Neural cell (in vitro differentiated cells): ENCODE measurements around the gene SMIM38. TPM values are rescaled to one million over a fixed set of nuclear protein-coding genes. Genes with fewer than 3 reads are reported as not detected.

Experiments used
- H2AFZ ChIP-seq: fragments of 200-600, 300-800 bp; sonication (generic), shearing (Covaris generic); 2 replicates; pipeline ENCODE4 v1.6.0; 2014; ENCODE audit warnings: low read depth, mild to moderate bottlenecking, antibody characterized with exemption, low read length, moderate library complexity
- H3F3A ChIP-seq: fragments of 200-600 bp; shearing (Covaris generic); 2 replicates; pipeline ENCODE4 v1.6.1; 2016; ENCODE audit warnings: mild to moderate bottlenecking, moderate library complexity, mixed read lengths, antibody characterized with exemption, low read length; ENCODE audit not compliant: insufficient read depth, poor library complexity, severe bottlenecking
- H3K27ac ChIP-seq: fragments of 200-600, 300-800 bp; sonication (generic), shearing (Covaris generic); 2 replicates; pipeline ENCODE4 v1.5.1; 2014; ENCODE audit warnings: mild to moderate bottlenecking, low read length, moderate library complexity
- H3K27me3 ChIP-seq: fragments of 300-800, 200-600 bp; sonication (generic), shearing (Covaris generic); 2 replicates; pipeline ENCODE4 v1.6.0; 2014; ENCODE audit warnings: mild to moderate bottlenecking, low read depth, low read length, moderate library complexity; ENCODE audit not compliant: insufficient read depth
- H3K36me3 ChIP-seq: fragments of 300-800, 200-600 bp; sonication (generic), shearing (Covaris generic); 2 replicates; pipeline ENCODE4 v1.5.1; 2014; ENCODE audit warnings: mild to moderate bottlenecking, antibody characterized with exemption, low read length, moderate library complexity; ENCODE audit not compliant: insufficient read depth
- H3K4me2 ChIP-seq: fragments of 300-800, 200-600 bp; sonication (generic), shearing (Covaris generic); 2 replicates; pipeline ENCODE4 v1.6.0; 2014; ENCODE audit warnings: mild to moderate bottlenecking, low read length
- H3K4me3 ChIP-seq: fragments of 300-800, 200-600 bp; sonication (generic), shearing (Covaris generic); 2 replicates; pipeline ENCODE4 v1.5.1; 2014; ENCODE audit warnings: mild to moderate bottlenecking, low read length, moderate library complexity
- H3K79me2 ChIP-seq: fragments of 200-600 bp; shearing (Covaris generic); replicated peaks from 2 replicates; pipeline ENCODE4 v1.6.0; 2014; ENCODE audit warnings: mild to moderate bottlenecking, low read length, moderate library complexity; ENCODE audit not compliant: insufficient read depth
- H3K9ac ChIP-seq: fragments of 300-800, 200-600 bp; sonication (generic), shearing (Covaris generic); 2 replicates; pipeline ENCODE4 v1.6.1; 2016; ENCODE audit warnings: mild to moderate bottlenecking, low read length, mixed read lengths
- H3K9me2 ChIP-seq: fragments of 200-600 bp; shearing (Covaris generic); 2 replicates; pipeline ENCODE4 v1.6.1; 2016; ENCODE audit warnings: mild to moderate bottlenecking, low read length, mixed read lengths; ENCODE audit not compliant: insufficient read depth
- H3K9me3 ChIP-seq: fragments of 200-600, 300-800 bp; sonication (generic), shearing (Covaris generic); 2 replicates; pipeline ENCODE4 v1.6.1; 2016; ENCODE audit warnings: mild to moderate bottlenecking, mixed run types, low read length, moderate library complexity, mixed read lengths
- H4K20me1 ChIP-seq: fragments of 200-600 bp; shearing (Covaris generic); 2 replicates; pipeline ENCODE4 v1.6.1; 2016; ENCODE audit warnings: mild to moderate bottlenecking, mixed run types; ENCODE audit not compliant: insufficient read depth
- EP300 ChIP-seq: fragments of 450-650 bp; conservative IDR thresholded peaks from 2 replicates; pipeline ENCODE4 v1.6.1; 2014; ENCODE audit warnings: antibody characterized with exemption, mild to moderate bottlenecking, moderate library complexity; ENCODE audit not compliant: poor library complexity, severe bottlenecking
- EZH2 ChIP-seq: fragments of 200-600, 300-800 bp; shearing (Covaris generic), sonication (generic); IDR thresholded peaks from 2 replicates; pipeline ENCODE4 v1.6.1; 2014; ENCODE audit warnings: antibody characterized with exemption, low read length, borderline replicate concordance, mild to moderate bottlenecking; ENCODE audit not compliant: insufficient read depth, poor library complexity, severe bottlenecking
- MXI1 ChIP-seq: fragments of 450-650 bp; conservative IDR thresholded peaks from 2 replicates; pipeline ENCODE4 v1.6.1; 2014; ENCODE audit warnings: antibody characterized with exemption, mild to moderate bottlenecking; ENCODE audit not compliant: poor library complexity, severe bottlenecking
- POLR2AphosphoS5 ChIP-seq: IDR thresholded peaks from 2 replicates; pipeline ENCODE4 v1.6.1; 2012
- RAD21 ChIP-seq: fragments of 450-650 bp; conservative IDR thresholded peaks from 2 replicates; pipeline ENCODE4 v1.6.1; 2014; ENCODE audit warnings: antibody characterized with exemption, mild to moderate bottlenecking, moderate library complexity
- SMC3 ChIP-seq: fragments of 450-650 bp; conservative IDR thresholded peaks from 2 replicates; pipeline ENCODE4 v1.6.1; 2014; ENCODE audit warnings: antibody characterized with exemption, mild to moderate bottlenecking, moderate library complexity; ENCODE audit not compliant: poor library complexity
- TAF1 ChIP-seq: IDR thresholded peaks from 2 replicates; pipeline ENCODE4 v1.6.1; 2012; ENCODE audit warnings: low read depth
- polyA plus RNA-seq: library from polyadenylated mRNA; depleted of rRNA; stranded (reverse); fragments of >200 nt; gene quantifications from 2 replicates; pipeline ENCODE4 v1.2.3, GENCODE V29; 2014
- TF ChIP-seq, protein P1 (sequence below): fragments of 450-650 bp; IDR thresholded peaks from 2 replicates; pipeline ENCODE4 v1.5.1; 2014; ENCODE audit warnings: antibody characterized with exemption, mild to moderate bottlenecking, moderate library complexity; ENCODE audit not compliant: poor library complexity, severe bottlenecking
- TF ChIP-seq, protein P2 (sequence below): IDR thresholded peaks from 2 replicates; pipeline ENCODE4 v1.6.1; 2012; ENCODE audit warnings: borderline replicate concordance

The SMIM38 gene
- polyA plus RNA-seq, 1 donor from 2014 or later: 1.9 TPM

DNA sequence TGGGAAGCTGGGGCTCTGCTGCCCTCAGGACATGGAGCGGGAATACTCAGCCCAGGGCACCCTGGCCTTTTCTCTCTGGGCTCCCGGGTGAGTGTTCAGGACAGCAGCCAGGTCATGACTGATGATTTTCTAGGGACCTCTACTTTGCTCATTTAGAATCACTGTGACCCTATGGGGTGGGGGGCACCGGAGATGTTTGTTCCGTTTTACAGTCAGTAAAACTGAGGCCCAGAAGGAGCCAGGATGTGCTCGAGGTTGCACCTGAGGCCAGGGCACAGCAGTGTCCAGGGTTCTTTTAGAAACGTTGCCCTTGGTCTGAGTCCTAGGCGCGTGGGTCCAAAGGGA lies 48.1 kb downstream of the SMIM38 start:
- H3K4me2 ChIP-seq: no peak overlapping the region
- TF ChIP-seq, protein P1, sequence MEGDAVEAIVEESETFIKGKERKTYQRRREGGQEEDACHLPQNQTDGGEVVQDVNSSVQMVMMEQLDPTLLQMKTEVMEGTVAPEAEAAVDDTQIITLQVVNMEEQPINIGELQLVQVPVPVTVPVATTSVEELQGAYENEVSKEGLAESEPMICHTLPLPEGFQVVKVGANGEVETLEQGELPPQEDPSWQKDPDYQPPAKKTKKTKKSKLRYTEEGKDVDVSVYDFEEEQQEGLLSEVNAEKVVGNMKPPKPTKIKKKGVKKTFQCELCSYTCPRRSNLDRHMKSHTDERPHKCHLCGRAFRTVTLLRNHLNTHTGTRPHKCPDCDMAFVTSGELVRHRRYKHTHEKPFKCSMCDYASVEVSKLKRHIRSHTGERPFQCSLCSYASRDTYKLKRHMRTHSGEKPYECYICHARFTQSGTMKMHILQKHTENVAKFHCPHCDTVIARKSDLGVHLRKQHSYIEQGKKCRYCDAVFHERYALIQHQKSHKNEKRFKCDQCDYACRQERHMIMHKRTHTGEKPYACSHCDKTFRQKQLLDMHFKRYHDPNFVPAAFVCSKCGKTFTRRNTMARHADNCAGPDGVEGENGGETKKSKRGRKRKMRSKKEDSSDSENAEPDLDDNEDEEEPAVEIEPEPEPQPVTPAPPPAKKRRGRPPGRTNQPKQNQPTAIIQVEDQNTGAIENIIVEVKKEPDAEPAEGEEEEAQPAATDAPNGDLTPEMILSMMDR: no peak
- TF ChIP-seq, protein P2, sequence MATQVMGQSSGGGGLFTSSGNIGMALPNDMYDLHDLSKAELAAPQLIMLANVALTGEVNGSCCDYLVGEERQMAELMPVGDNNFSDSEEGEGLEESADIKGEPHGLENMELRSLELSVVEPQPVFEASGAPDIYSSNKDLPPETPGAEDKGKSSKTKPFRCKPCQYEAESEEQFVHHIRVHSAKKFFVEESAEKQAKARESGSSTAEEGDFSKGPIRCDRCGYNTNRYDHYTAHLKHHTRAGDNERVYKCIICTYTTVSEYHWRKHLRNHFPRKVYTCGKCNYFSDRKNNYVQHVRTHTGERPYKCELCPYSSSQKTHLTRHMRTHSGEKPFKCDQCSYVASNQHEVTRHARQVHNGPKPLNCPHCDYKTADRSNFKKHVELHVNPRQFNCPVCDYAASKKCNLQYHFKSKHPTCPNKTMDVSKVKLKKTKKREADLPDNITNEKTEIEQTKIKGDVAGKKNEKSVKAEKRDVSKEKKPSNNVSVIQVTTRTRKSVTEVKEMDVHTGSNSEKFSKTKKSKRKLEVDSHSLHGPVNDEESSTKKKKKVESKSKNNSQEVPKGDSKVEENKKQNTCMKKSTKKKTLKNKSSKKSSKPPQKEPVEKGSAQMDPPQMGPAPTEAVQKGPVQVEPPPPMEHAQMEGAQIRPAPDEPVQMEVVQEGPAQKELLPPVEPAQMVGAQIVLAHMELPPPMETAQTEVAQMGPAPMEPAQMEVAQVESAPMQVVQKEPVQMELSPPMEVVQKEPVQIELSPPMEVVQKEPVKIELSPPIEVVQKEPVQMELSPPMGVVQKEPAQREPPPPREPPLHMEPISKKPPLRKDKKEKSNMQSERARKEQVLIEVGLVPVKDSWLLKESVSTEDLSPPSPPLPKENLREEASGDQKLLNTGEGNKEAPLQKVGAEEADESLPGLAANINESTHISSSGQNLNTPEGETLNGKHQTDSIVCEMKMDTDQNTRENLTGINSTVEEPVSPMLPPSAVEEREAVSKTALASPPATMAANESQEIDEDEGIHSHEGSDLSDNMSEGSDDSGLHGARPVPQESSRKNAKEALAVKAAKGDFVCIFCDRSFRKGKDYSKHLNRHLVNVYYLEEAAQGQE: no peak
- no peak for TF ChIP-seq SMC3
- no peak for TF ChIP-seq MXI1
- no peak for TF ChIP-seq POLR2AphosphoS5
- no peak for TF ChIP-seq TAF1
- no peak for TF ChIP-seq RAD21
- TF ChIP-seq EZH2: no peak
- TF ChIP-seq EP300: no peak
- H2AFZ ChIP-seq: no peak overlapping the region
- no peak overlapping the region for H3K27ac ChIP-seq
- H4K20me1 ChIP-seq: no peaks in the 10 kb centered on the region
- no peaks in the 10 kb centered on the region for H3K9me3 ChIP-seq
- no peaks in the 10 kb centered on the region for H3K9me2 ChIP-seq
- no peaks in the 10 kb centered on the region for H3K79me2 ChIP-seq
- H3K36me3 ChIP-seq: no peaks in the 10 kb centered on the region
- H3K4me3 ChIP-seq: no peak overlapping the region
- H3K9ac ChIP-seq: no peak overlapping the region
- H3K27me3 ChIP-seq: no peaks in the 10 kb centered on the region
- no peaks in the 10 kb centered on the region for H3F3A ChIP-seq

DNA sequence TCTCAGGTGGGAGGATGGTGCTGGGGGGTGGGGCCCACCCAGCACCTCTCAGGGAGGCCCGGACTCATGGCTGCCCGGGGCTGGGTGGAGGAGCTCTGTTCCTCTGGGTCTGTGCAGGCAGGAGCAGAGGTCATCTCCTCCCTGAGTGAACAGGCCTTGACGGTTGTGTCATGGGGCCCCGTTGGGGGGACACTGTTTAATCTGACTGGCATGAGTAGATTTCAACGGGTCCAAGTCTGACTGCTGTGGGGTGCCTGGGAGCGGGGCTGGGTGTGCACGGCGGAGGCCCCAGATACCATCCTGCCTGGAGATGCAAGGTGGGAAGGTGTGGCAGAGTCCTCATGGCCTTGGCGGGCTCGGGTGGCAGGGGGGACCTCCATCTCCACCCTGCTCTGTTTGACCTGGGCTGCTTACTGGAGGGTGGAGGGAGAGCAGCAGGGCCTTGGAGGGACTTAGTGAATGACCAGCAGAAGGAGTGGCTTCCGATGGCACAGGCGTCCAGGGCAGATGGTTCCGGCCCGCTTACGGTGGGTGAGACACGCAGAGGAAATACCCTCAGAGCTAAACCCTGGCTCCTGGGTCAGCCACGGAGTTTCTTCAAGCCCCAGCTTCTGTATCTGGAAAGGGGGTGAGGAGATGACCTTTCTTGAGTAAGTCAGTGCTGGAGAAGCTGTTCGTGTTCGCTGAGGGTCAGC lies 48.7 kb downstream of the SMIM38 start:
- H3K9me2 ChIP-seq: no peaks in the 10 kb centered on the region
- H3K27me3 ChIP-seq: no peaks in the 10 kb centered on the region
- H3K9ac ChIP-seq: no peak overlapping the region
- no peaks in the 10 kb centered on the region for H3F3A ChIP-seq
- H3K4me3 ChIP-seq: no peak overlapping the region
- H3K36me3 ChIP-seq: no peaks in the 10 kb centered on the region
- no peaks in the 10 kb centered on the region for H4K20me1 ChIP-seq
- H2AFZ ChIP-seq: no peak overlapping the region
- no peak overlapping the region for H3K27ac ChIP-seq
- H3K79me2 ChIP-seq: no peaks in the 10 kb centered on the region
- H3K4me2 ChIP-seq: no peak overlapping the region
- H3K9me3 ChIP-seq: no peaks in the 10 kb centered on the region
- TF ChIP-seq, protein P1: no peak
- TF ChIP-seq, protein P2: no peak
- no peak for TF ChIP-seq SMC3
- no peak for TF ChIP-seq TAF1
- no peak for TF ChIP-seq EZH2
- TF ChIP-seq EP300: no peak
- TF ChIP-seq POLR2AphosphoS5: no peak
- TF ChIP-seq MXI1: no peak
- TF ChIP-seq RAD21: no peak
